Omental fat pad (tissue), 4 donors: ENCODE results near the gene MBP. TPM values are rescaled to one million over a fixed set of nuclear protein-coding genes. Genes with fewer than 3 reads are reported as not detected.

Experiments
- ATAC-seq: fragments of 150-250 bp; one replicate; pipeline ENCODE4 v1.9.1; 2016; ENCODE audit warnings: mild to moderate bottlenecking, moderate library complexity; ENCODE audit not compliant: low FRiP score
- DNase-seq: peaks from one replicate; pipeline ENCODE4 v3.0.0-alpha.2; 2019; ENCODE audit warnings: low spot score
- total RNA-seq, 4 donors: library from RNA; depleted of rRNA; stranded (reverse); fragments of >200 nt; gene quantifications; one replicate each; pipeline ENCODE4 v1.1.0, GENCODE V29; 2016
- TF ChIP-seq, protein P1 (sequence below), 3 donors: fragments of 450-650 bp; IDR thresholded peaks; one replicate each; pipeline ENCODE4 v1.5.1; 2016 to 2017; ENCODE audit warnings: antibody characterized with exemption in 3 of 3, mild to moderate bottlenecking in 3 of 3, moderate library complexity in 2 of 3

MBP gene
- total RNA-seq, 4 donors from 2014 or later, result 27.4 to 50.9 (median 36.0) TPM

DNA sequence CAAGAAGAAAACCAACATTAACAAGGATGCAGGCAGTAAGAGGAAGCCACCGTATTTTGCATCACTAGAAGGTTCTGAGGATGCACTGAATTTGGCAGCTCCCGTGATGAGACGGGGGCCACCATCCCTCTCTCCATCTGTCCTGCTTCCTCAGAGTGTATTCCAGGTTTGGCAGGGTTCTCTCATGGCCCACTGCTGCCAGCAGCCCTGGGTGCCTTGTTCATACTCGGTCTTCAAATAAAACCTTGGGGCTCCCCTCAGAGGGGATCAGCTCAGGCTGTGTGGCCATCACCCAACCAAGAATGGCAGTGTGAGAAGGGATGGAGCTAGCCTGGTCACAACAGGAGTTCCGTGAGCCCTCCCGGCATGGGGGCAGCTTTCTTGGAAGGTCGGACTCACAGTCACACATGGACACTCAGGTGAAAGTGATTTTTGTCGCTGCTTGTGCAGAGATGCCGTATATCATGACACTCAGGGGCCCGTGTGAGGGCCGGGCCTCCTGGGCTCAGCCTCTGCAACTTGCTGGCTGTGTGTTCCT is 12.8 kb upstream of the MBP start:
- TF ChIP-seq, protein P1, sequence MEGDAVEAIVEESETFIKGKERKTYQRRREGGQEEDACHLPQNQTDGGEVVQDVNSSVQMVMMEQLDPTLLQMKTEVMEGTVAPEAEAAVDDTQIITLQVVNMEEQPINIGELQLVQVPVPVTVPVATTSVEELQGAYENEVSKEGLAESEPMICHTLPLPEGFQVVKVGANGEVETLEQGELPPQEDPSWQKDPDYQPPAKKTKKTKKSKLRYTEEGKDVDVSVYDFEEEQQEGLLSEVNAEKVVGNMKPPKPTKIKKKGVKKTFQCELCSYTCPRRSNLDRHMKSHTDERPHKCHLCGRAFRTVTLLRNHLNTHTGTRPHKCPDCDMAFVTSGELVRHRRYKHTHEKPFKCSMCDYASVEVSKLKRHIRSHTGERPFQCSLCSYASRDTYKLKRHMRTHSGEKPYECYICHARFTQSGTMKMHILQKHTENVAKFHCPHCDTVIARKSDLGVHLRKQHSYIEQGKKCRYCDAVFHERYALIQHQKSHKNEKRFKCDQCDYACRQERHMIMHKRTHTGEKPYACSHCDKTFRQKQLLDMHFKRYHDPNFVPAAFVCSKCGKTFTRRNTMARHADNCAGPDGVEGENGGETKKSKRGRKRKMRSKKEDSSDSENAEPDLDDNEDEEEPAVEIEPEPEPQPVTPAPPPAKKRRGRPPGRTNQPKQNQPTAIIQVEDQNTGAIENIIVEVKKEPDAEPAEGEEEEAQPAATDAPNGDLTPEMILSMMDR (IDR thresholded peaks at IDR 0.05), result no peak
- ATAC-seq (peak; percentile 38), DNase-seq (no peak)

DNA sequence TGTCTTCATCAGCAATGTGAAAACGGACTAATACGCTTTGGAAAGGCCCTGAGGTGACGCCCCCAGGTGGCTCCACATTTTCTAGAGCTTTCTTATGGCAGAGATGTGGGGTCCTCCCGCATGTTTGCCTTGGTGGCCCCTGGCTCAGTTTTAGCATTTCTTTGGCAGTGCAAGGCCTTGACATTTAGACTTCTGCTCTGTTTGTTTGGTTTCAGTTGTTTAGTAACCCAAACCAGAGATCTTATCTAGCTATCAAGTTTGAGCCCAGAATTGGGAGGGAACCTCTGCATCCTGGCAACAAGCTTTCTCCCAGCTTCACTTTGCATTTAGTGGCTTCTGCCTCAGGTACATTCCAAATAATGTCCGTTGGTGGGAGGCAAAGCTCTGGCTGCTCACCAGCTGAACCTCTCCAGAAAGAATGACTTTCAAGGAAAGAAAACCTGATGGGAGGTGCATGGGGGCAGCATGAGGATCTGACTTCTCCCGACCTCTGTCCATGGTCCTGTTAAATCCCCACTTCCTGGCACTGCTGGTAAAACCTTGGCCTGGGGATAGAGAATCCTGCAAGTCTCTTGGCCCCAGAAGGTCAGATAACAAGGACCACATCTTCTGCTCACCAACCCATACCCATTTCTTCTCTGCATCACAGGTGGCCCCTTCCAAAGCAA is 12.0 kb upstream of the MBP start:
- no peak for DNase-seq
- TF ChIP-seq, protein P1 (IDR thresholded peaks at IDR 0.05), result no peak
- no peak for ATAC-seq

DNA sequence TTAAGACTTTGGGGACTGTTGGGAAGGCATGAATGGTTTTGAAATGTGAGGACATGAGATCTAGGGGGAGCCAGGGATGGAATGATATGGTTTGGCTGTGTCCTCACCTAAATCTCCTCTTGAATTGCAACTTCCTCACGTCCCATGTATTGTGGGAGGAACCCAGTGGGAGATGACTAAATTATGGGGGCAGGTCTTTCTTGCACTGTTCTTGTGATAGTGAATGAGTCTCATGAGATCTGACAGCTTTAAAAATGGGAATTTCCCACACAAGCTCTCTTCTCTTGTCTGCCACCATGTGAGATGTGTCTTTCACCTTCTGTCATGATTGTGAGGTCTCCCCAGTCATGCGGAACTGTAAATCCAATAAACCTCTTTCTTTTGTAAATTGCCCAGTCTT is 11.5 kb upstream of the MBP start:
- TF ChIP-seq, protein P1 (IDR thresholded peaks at IDR 0.05), result no peak

DNA sequence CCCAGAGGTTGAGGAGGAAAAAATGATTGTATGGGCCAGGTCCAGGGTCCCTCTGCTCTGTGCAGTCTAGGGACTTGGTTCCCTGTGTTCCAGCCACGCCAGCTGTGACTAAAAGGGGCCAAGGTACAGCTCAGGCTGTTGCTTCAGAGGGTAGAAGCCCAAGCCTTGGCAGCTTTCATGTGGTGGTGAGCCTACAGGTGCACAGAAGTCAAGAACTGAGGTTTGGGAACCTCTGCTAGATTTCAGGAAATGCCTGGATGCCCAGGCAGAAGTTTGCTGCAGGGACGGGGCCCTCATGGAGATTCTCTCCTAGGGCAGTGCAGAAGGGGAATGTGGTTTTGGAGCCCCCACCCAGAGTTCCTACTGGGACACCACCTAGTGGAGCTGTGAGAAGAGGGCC is 10.6 kb upstream of the MBP start:
- DNase-seq, result no peak
- ATAC-seq, result no peak
- TF ChIP-seq, protein P1 (IDR thresholded peaks at IDR 0.05), result no peak

More for the DNA sequence above, 11.5 kb upstream of the MBP start:
- ATAC-seq (no peak), DNase-seq (no peak)

DNA sequence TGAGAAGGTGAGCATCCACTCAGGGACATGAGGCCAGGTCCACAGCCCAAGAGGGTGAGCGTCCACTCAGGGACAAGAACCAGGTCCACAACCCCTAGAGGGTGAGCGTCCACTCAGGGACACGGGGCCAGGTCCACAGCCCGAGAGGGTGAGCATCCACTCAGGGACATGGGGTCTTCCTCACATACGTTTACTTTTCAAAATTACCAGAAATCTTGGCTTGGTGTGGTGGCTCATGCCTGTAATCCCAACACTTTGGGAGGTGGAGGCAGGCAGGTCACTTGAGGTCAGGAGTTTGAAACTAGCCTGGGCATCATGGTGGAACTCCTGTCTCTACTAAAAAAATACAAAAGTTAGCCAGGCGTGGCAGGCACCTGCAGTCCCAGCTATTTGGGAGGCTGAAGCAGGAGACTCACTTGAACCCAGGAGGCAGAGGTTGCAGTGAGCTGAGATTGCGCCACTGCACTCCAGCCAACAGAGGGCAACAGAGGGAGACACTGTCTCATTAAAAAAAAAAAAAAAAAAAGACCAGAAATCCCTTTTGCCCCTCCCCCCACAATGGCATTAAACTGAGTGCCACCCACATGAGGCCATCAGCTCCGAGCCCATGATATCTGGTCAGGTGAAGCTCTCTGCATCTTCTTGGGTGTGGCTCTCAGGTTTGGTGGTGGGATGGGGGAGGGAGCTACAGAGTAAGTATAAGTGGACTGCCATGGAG is 9.0 kb upstream of the MBP start:
- TF ChIP-seq, protein P1 (IDR thresholded peaks at IDR 0.05), result no peak
- ATAC-seq (no peak), DNase-seq (no peak)

DNA sequence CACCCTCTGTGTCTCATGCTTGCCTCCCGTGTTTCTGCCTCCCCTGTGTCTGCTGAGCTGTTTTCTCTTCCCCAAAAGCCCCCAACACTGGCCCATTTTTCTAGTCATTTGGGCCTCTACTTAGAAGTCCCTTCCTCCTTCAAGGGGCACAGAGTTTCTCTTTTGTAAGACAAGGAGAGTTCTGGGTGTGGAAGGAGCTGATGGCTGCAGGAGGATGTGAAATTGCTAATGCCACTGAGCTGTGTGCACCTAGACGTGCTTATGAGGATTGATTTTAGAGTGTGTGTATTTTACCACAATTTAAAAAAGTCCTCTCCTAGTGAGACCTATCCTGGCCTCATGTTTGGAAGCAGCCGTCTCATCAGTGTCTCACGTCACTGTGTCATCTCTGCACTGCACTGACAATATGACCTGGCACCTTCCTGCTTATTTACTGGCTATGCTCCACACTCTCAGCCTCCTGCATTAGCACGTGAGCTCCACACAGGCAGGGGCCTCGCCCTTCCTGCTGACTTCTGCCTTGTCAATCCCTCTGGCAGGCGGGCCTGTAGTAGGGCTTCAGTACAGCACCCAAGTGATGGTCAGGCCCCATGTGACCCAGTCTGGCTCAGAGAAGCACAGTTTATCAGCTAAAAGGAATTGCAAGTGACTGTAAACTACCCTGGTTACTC is 8.0 kb upstream of the MBP start:
- ATAC-seq (peak; percentile 41), DNase-seq (no peak)
- TF ChIP-seq, protein P1 (IDR thresholded peaks at IDR 0.05), result no peak
